Vagina (tissue), 2 donors: ENCODE data around the gene URAD.
"Not testable (repeated sequence)": the region's sequence is repeated elsewhere in the genome, so short reads cannot be mapped to it uniquely, and the experiment has no call there.

Experiments used
- CTCF ChIP-seq, 3 experiments: fragments of 450-650 bp in 2 of 3; fragments of 200-600 bp in 1 of 3; sonication (generic) in 1 of 3; IDR thresholded peaks; one replicate each; pipeline ENCODE4 v1.5.1; 2017 to 2019; ENCODE audit warnings: antibody characterized with exemption in 3 of 3, mild to moderate bottlenecking in 2 of 3, moderate library complexity in 2 of 3
- POLR2A ChIP-seq, 2 donors: fragments of 450-650 bp; IDR thresholded peaks; one replicate each; pipeline ENCODE4 v1.6.1; 2017; ENCODE audit warnings: antibody characterized with exemption in 2 of 2, mild to moderate bottlenecking in 2 of 2, moderate library complexity in 2 of 2

GRCh38 chr13:27964206-27964605 lies 24.3 kb downstream of the URAD start:
- TF ChIP-seq POLR2A, CTCF (IDR thresholded peaks at IDR 0.05): not testable (repeated sequence)
